Measurements from ENCODE around the gene P4HB.

P4HB gene

DNA sequence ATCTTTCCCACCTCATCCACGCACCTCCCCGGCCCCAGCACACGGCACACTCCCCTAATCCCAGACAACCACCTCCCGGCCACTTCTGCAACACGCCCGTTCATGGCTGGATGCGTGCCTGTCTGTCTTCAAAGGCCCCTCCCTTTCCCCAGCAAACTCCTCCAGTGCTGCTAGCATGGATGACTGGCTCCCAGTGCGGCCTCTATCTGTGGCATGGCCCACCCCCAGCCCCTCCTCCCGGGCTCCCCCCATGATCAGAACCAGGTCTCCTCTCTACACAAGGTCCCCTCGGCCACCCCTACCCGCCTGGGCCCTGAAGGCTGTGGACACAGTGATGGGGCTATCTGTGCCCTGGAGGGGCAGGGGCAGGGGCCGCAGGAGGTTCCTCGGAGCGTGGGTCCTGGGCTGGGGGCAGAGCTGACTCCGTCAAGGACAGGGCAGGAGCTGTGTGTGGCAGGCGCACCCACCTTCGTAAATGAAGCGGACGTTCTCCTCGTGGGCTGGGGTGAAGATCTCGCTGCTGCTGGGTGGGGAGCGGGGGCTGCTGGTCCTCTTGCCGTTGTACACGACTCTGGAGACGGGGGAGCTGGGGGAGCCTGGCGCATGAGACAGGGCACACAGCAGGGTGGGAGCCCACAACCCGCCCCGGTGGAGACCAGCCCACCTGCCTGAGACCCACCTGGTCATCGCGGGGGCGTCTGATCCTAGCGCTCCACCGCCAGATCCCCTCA lies 36.4 kb downstream of the P4HB start:
- TF ChIP-seq CTCF (IDR thresholded peaks at IDR 0.05; ENCODE audit: low read length, missing control alignments), result no peak
- no peak overlapping the region for H3K4me3 ChIP-seq (replicated peaks; ENCODE audit: low read depth, low read length)
- DNase-seq (ENCODE audit: low read depth), result no peak

- no peak overlapping the region for H3K4me3 ChIP-seq (replicated peaks; ENCODE audit: low read depth, low read length)
- no peak for TF ChIP-seq CTCF (IDR thresholded peaks at IDR 0.05; ENCODE audit: low read length, missing control alignments)
- no peak for DNase-seq (ENCODE audit: low read depth)
These were observed 37.1 kb downstream of the P4HB start for GRCh38 chr17:81822996-81823819.

GRCh38 chr17:81822312-81822637 lies 38.1 kb downstream of the P4HB start:
- H3K4me3 ChIP-seq (replicated peaks; ENCODE audit: low read depth, low read length), result no peak overlapping the region
- no peak for DNase-seq (ENCODE audit: low read depth)
- TF ChIP-seq CTCF (IDR thresholded peaks at IDR 0.05; ENCODE audit: low read length, missing control alignments), result no peak

- no peak overlapping the region for H3K4me3 ChIP-seq (replicated peaks; ENCODE audit: low read depth, low read length)
- peak; percentile 39 for TF ChIP-seq CTCF (IDR thresholded peaks at IDR 0.05; ENCODE audit: low read length, missing control alignments)
- peak; percentile 48 for DNase-seq (ENCODE audit: low read depth)
These were observed 38.6 kb downstream of the P4HB start for GRCh38 chr17:81821603-81822311.

GRCh38 chr17:81821147-81821546 lies 39.2 kb downstream of the P4HB start:
- TF ChIP-seq CTCF (IDR thresholded peaks at IDR 0.05; ENCODE audit: low read length, missing control alignments), result no peak
- DNase-seq (ENCODE audit: low read depth), result no peak
- no peak overlapping the region for H3K4me3 ChIP-seq (replicated peaks; ENCODE audit: low read depth, low read length)

DNA sequence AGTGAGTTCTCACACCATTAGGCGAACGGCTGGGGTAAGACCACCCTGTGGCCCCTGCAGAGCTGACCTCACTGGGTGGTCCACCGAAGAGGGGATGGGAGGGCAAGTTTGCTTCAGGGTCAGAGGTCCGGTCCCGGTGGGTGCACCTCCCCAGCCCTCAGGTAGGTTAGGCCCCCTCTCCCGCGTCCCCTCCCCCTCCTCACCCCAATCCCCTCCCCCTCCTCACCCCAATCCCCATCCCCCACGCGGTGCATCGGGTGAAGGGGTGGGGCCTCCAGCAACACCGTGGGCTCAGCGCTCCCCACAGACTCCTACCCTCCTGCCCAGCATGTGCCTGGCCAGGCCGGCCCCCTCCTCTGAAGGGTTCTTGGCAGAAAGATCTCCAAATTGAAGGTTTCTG lies 40.6 kb downstream of the P4HB start:
- no peak for DNase-seq (ENCODE audit: low read depth)
- H3K4me3 ChIP-seq (replicated peaks; ENCODE audit: low read depth, low read length), result no peak overlapping the region
- TF ChIP-seq CTCF (IDR thresholded peaks at IDR 0.05; ENCODE audit: low read length, missing control alignments), result no peak
